HUDEP-2 (cell line): ENCODE measurements around the gene LCE3B.
A peak's percentile ranks its signal among the peaks of the same experiment; 100 is the strongest.
"Not testable (repeated sequence)": the region's sequence is repeated elsewhere in the genome, so short reads cannot be mapped to it uniquely, and the experiment has no call there.

Experiments
- DNase-seq, 76 experiments: peaks; one replicate each; lab custom pipeline; 2025; ENCODE audit not compliant: unreplicated experiment in 76 of 76; lab: John Stamatoyannopoulos, UW

LCE3B gene, protein sequence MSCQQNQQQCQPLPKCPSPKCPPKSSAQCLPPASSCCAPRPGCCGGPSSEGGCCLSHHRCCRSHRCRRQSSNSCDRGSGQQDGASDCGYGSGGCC

DNA sequence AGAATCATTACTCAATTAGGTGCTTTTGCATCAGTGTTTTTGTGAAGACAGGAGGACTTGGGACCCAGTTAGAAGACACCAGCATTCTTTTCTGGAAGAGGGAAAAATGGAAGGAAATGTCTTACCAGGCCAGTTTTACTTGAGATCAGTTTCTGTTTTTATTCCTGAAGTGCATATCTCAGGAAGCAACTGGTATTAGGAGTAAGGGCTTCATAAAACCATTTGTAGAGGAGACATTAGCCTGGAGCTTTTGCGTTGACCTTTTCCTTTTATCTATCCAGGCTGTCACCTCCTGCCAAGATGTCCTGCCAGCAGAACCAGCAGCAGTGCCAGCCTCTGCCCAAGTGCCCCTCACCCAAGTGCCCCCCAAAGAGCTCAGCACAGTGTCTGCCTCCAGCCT, at the start of gene LCE3B:
TSS of gene LCE3B (plus strand) at position 301 of the 400 bp plus-strand sequence. CDS start at position 301, 0 bp downstream.
- DNase-seq = no peak

DNA sequence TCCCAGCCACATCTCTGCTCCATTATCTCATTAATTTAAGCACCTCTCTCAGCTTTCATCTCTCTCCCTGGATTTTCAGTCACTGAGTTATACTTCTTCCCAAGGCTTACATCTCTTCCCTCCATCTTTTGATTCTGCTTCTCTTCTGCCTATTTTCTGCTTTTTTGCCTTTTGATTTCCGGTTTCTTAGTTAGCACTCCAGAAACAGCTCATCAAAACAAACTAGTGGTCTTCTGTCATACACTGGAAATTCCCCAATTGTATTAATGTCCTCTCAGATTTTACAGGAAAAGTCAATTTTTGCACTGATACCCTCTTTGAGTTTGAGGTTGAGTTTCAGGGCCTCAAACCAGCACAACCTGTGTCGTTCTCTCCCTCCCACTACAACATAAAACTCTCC, 48.5 kb upstream of the LCE3B start:
- DNase-seq = no peak

DNA sequence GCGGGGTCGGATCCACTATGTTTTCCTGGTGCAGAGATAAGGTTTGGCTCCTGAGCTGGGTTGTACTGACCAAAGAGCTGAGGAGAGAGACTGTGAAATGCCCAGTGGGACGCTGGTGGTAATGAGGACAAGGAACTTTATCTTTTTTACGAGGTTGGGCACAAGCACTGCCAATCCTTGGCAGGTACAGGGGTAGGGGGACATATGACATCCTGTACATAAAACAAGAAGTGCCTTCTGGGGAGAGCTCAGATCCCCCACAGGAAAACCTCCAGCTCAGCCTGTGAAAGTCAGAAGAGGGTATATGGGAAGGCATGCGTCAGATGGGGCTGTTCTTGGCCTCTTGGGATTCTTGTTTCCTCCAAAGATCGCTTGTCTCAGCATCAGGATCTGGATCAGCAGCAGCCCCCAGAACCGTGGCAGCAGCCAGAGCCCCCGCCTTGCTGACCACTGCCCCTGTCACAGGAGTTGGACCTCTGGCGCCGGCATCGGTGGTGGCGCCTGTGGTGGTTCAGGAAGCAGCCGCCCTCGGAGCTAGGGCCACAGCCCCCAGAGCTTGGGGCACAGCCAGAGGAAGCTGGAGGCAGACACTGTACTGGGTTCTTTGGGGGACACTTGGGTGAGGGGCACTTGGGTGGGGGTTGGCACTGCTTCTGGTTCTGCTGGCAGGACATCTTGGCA, 47.9 kb upstream of the LCE3B start:
- no peak for DNase-seq

DNA sequence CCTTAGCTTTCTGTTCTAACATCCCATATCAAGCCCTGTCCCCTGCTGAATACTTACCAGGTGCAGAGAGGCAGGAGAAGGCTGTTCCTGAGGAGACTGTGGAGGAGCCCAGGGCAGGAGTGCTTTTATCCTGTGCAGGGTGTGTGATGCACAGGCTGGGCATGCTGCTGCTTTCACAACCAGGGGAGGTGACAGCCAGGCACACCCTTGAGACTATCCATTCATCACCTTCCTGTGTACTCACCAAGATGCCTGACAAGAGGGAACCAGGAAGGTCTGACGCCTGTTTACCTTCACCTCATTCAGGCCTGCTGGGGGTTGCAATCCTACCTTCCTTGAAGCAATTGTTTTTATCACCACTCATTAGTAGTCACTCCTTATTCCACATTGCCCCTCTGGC, 46.9 kb upstream of the LCE3B start, which contains the start of gene LCE3E:
TSS of gene LCE3E (minus strand) at position 100 of the 400 bp plus-strand sequence. CDS start 572 bp downstream, outside the sequence.
- no peak for DNase-seq

DNA sequence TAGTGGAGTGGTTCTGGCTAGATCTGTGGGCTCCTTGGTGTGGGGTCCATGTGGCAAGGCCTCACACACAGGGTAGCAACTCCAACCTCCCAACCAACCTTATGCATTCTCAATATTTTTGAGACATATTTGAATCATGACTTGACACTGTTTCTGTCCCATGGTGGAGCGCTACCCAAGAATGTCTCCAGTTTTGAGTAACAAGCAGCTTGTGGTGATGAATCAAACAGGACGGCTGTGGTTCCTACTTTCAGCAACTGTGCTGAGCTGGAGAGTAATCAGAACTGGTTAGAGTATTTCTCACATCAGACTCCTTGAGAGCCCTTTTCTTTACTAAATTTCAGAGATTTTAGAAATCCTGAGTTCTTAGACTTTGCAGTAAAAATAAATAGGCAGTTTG, 36.4 kb upstream of the LCE3B start:
- DNase-seq = no peak

DNA sequence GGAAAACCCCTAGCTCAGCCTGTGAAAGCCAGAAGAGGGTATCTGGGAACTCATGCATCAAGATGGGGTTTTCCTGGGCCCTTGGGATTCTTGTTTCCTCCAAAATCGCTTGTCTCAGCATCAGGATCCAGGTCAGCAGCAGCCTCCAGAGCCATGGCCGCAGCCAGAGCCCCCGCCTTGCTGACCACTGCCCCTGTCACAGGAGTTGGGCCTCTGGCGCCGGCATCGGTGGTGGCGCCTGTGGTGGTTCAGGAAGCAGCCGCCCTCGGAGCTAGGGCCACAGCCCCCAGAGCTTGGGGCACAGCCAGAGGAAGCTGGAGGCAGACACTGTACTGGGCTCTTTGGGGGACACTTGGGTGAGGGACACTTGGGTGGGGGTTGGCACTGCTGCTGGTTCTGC, 34.1 kb upstream of the LCE3B start:
- not testable (repeated sequence) for DNase-seq

DNA sequence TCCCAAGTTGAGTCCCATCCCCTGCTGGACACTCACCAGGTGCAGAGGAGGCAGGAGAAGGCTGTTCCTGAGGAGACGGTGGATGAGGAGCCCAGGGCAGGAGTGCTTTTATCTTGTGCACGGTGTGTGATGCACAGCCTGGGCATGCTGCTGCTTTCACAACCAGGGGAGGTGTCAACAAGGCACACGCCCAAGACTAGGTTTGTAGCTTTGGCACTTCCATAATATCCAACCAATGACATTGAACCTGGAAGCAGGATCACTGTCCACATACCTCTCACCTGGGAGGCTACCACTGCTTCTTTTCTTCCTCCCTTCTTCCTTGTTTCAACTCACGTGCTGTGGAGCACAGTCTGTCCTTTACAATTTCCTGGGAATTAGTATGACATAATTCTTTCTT, 33.2 kb upstream of the LCE3B start, which contains the start of gene LCE3D:
TSS of gene LCE3D (minus strand) at position 84 of the 400 bp plus-strand sequence. CDS start 580 bp downstream, outside the sequence.
- no peak for DNase-seq

DNA sequence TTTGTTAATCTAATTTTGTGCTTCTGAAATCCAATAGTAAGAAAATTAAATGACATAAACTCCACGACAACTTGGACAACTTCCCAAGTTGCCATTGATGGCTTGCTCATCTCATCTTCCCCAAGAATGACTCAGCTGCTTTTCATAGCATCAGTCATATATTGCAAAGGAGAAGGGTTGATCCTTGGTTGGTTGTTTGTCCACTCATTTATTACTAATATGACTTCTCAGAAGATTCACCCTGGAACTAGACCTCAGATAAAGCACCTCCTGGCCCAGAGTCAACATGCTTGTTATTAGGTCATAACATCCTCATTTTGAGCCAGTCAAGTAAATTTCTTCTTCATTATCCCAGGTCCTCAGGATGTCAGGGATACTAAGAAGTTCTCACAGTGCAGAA, 31.0 kb upstream of the LCE3B start:
- DNase-seq = no peak

DNA sequence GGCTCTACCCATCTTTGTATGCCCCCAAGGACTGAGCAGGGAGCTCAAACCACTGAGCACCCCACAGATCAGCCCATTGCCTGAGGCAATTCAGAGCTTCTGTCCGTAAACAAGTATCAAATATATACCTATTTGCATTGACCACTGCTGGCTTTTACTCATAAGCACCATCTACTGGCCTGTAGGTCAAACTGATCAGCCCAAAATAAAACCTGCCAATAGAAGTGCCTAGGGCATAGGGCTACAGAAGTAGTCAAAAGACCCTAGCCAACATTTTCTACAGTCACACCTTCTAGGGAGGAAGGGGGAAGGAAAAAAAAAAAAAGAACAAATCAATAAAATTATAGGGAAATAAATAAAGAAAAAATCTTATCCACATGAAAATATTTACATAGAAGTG, 28.0 kb upstream of the LCE3B start:
- DNase-seq = peak in 4 of 76 experiments; percentile 2 to 13 (median 8)

DNA sequence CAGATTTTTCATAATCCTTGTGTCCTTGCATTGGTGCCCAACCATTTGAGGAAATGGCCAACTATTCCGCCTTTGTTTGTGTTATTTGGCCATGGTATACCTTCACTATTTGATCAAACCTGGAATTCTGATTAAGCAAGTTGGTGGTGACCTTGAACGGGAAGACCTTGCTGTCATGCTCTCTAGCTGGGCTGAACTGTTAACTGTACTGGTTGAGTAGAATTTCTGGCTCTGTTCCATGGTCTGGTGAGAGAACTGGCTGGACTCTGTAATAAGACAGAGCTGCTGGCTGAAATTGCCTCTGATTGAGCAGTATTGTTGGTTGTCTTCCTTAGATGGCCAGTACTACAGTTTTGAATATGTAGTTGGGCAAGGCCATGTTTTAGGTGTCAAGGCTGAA, 16.6 kb upstream of the LCE3B start:
- no peak for DNase-seq

DNA sequence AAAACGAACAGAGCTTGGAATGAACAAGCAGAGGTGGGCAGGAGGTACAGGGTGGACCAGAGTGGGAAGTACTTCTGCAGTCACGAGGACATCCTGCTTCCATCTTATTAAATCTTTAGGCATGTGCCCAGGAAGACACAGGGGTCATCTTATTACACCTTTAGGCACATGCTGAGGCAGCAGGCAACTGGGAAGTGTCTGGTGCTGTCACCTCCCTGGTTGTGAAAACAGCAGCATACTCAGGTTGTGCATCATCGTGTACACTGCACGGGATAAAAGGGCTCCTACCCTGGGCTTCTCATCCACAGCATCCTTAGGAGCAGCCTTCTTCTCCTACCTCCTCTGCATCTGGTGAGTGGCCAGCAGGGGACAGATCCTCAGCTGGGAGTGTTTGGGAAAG, 13.7 kb upstream of the LCE3B start, which contains the start of gene LCE3C:
TSS of gene LCE3C (plus strand) at position 301 of the 400 bp plus-strand sequence. CDS start 498 bp downstream, outside the sequence.
- DNase-seq = no peak

DNA sequence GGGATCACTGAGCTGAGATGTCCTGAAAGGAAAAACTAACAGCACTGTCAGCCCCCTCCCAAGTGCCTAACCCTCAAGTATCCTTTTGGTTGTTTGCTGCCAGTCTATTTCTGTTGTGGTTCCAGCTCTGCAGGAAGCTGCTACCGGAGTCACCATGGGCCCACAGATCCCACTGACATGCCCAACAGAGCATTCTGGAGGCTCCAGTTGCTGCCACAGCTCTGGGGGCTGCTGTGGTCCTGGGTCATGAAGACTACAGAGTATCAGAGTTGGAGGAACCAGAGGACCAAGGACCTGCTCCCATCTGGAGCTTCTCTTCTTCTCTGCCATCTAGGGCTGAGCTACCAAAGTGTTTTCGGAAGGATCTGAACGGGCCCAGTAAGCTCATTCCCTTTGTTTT, 8.4 kb downstream of the LCE3B start:
- no peak for DNase-seq

DNA sequence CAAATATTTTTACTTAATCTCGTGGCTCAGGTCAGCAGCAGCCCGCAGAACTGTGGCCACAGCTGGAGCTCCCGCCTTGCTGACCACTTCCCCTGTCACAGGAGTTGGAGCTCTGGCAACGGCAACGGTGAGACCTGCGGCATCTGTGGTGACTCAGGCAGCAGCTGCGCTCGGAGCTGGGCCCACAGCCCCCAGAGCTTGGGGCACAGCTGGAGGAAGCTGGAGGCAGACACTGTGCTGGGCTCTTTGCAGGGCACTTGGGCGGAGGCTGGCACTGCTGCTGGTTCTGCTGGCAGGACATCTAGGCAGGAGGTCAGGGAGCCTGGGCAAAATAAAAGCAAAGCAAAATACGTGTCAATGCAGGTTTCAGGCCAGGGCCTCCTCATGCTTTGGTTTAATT, 9.2 kb downstream of the LCE3B start, which contains the start of gene LCE3A:
TSS of gene LCE3A (minus strand) at position 301 of the 400 bp plus-strand sequence. CDS start at position 301, 0 bp downstream.
- DNase-seq = no peak

DNA sequence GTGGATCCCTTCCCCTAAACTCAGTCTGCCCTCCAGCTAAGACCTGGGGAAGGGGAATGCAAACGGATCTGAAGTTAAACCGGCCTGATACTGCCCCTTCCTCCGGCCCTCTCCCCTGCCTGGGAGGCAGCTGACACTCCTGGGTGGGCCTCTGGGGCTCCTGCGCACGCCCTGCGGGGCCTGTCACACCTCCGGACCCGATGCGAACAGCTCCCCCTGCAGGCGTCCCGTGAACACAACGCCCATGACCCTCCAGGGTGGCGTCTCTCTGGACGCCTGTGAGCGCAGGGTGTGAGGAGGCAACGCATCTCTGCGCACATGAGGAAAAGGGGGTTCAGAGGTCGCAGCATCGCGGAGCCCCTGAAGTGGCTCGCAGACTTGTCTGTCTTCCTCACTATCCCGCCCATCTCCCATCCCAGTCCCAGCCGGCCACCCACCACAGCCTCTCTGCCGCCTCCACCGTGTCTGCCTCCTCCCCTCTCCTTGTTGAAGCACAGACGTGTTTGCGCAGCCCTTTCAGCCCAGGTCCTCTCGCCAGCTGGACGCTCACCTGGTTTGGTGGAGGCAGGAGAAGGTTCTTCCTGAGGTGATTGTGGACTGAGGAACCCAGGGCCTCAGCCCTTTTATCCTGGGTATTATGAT, 9.7 kb downstream of the LCE3B start:
- DNase-seq = peak in 12 of 76 experiments; percentile 1 to 17 (median 6)

DNA sequence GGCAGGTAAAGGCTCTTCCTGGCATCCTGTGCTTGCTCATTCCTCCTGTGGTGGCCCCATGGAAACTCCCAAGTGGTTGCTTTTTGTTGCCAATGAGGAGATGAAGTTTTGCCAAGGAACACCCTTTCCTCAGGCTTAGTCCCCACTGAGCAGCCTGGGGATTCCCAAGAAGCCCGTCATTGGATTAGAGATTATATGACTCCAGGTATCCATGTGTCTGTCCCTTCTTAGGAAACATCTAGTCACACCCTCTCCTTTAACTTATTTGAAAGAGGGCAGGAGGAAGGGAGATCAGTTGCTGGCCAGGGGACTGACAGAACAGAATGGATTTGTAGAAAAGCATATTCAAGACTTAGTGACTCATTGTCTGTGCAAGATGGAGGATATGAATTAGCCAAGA, 13.1 kb downstream of the LCE3B start:
- no peak for DNase-seq

DNA sequence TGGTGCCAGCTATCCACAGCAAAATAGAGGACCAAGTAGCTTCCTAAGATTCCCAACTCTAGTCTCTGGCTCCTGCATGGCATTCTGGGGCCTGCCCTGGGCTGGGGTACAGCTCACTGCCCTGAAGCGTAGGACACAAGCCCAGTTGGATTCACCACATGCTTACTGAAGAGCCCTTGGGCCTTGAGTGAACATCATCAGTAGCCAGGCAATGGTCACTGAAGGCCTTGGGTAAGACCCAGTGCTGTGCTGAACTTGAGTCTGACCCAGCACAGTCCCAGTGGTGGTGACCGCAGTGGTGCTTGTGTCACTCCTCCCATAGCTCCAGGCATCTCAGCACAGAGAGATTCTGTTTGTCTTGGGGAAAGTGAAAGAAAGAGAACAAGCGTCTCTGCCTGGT, 17.0 kb downstream of the LCE3B start:
- DNase-seq = no peak

DNA sequence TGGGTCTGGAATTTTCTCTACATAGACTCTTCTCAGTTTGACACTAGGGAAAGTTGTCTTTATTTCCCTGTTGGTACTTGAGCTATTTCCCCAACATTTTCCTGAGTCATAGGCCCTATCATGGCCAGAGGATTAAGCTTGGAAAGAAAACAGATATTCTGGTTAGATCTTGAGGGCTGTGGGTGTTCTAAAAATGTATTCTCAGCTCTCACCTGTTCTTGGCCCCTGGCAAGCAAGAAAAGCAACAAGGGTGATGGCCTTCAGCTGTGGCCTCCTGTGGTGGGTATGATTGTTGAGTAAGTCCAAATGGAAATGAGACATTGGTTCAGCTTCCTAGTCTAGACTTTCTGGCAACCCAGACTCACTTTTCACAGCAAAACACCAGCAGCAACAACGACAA, 26.7 kb downstream of the LCE3B start:
- no peak for DNase-seq

DNA sequence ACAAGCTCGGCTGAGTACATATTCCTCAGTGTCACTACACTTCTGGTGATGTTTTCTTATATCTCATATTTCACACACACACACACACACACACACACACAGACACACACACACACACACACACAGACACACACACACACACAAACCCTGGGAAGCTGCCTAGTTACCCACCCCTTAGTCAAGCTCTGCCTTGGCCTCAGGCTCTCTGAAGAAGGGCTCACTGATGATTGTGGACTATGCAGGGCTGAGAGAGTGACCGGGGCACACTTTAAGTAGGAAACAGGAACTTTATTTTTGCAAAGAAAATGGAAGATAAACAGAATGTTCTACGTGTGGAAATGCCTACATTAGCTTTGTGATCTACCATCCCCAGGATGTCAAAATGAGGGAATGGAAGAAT, 30.3 kb downstream of the LCE3B start:
- no peak for DNase-seq

DNA sequence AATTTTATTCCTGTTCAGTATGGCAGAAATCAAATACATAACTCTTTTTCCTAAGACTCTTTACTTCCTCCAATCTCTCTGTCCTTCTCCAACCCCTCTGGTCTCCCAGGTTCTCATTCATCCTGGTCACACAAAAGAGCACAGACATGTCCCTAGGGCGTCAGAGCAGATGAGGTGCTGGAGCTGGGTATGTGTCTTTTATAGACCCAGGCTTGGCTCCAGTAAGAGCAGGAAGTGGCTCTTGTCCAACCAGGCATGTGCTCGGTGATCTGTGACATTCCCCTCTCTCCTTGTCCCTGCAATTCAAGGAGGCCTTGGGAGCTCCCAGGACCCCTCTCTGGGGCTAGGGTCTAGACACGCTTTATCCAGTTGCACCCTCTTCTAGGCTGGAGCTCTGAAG, 31.5 kb downstream of the LCE3B start:
- DNase-seq = no peak

DNA sequence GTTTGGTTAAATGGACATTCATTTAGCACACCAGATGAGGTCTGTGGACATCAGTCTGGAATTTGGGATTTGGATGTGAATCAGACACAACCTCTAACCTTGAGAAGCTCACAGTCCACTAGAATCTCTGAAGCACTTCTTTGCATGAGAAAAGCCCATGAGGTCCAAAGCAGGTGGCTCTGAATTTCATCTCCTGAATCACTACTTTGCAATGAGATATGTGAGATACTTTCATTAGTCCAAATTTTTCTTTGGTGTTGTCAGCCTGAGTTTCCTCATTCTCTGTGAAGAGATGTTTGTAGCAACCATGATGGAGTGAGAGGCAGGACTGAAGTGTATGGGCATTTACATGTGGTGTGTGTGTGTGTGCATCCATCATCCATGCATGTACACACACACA, 33.0 kb downstream of the LCE3B start:
- no peak for DNase-seq

DNA sequence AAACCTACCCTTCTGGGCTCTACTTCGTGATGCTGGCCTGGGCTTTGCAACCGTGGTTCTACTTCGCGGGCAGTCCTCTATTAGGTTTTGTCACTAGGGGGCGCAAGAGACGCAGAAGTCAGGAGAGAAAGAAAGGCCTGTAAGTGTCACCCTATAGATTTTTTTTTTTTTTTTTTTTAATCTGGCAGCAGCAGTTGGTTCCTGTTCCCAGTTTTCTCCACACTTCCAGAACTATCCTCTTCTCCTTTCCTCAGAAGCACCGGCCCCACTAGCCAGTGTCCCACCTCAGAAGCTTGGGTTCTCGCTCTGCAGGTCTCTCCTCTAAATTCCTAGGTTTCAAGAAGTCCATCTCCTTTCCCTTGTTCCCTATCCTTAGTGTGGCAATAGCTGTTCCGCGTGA, 40.5 kb downstream of the LCE3B start:
- DNase-seq = peak in 58 of 76 experiments; percentile 1 to 80 (median 32)

DNA sequence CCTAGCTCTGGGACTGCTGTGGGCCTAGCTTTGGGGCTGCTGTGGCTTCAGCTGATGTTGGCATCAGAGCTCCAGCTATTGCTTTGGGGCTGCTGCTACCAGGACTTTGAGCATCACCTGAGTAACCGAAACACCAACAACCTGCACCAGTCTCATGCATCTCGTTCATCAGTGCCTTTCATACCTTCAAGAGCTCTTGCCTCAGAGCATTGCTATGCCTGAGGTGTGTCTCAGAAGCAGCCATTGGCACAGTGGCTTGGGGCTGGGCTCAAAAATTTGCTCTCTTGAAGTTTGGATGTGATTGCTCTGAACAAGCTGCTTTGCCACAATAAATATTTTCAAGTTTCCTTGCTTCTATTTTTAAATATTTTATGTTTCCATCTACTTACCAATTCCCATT, 42.8 kb downstream of the LCE3B start:
- DNase-seq = no peak
